GM18861 (cell line): Measurements from ENCODE around the gene GREM2.

Source experiments
- ATAC-seq: cut with Tn5 transposase; IDR thresholded peaks from one replicate; pipeline ENCODE4 v1.9.1; 2021; ENCODE audit not compliant: unreplicated experiment

GREM2 gene

GRCh38 chr1:240462766-240463395 lies 149.1 kb downstream of the GREM2 start:
- ATAC-seq, result no peak

- no peak for ATAC-seq
Observed at GRCh38 chr1:240462277-240462676, 149.7 kb downstream of the GREM2 start.

DNA sequence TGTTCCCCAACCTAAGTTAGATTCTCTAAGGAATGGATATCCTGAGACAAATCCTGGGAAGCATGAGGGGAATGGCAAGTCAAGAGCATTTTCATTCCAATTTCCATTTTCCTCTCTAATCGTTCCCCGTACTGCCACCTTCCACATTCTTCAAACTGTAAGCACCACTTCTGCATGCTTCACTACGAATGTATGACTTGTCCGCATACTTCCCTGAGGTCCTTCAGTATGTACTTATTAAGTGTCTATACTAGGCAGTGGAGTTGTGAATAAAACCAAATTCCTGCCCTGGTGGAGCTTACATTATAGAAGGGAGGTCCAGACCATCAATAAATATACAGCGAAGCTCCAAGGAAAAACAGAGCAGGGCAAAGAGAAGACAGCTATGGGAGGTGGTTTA lies 154.8 kb downstream of the GREM2 start:
- ATAC-seq, result no peak

- no peak for ATAC-seq
Observed at GRCh38 chr1:240455228-240455821, 156.6 kb downstream of the GREM2 start.

DNA sequence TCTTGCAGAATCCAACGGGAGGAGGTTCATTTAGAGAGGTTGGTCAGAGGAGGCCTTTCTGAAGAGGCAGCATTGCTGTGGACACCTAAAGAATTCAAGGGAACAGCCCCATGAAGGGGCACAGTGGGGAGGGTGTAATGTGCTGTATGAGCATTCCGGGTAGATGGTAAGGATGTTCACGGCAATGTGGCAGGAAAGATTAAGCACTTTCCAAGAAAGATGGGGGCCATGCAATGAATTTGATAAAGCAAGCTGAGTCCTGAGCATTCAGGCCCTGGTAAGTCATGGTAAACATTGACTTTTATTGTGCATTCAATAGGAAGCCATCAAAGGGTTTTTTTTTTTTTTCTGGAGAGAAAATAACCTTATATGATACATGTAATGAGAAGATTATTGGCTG lies 166.6 kb downstream of the GREM2 start:
- ATAC-seq, result no peak

GRCh38 chr1:240441669-240442068 lies 170.3 kb downstream of the GREM2 start:
- no peak for ATAC-seq
